ENCODE results near the gene PRELID1. TPM values are rescaled to one million over a fixed set of nuclear protein-coding genes. Genes with fewer than 3 reads are reported as not detected.
A peak's percentile ranks its signal among the peaks of the same experiment; 100 is the strongest.
"Not testable (repeated sequence)": the region's sequence is repeated elsewhere in the genome, so short reads cannot be mapped to it uniquely, and the experiment has no call there.

The PRELID1 gene
- total RNA-seq, 1 donor: 74.1 TPM

- H3K9me3 ChIP-seq (ENCODE audit: low read depth, low read length): no peaks in the 10 kb centered on the region
- H3K4me1 ChIP-seq (ENCODE audit: insufficient read depth, low read length): peaks cover 20% of the 10 kb centered on the region
- no peak overlapping the region for H3K4me3 ChIP-seq (ENCODE audit: low read length)
These were observed 11.9 kb upstream of the PRELID1 start for GRCh38 chr5:177291735-177292134.

DNA sequence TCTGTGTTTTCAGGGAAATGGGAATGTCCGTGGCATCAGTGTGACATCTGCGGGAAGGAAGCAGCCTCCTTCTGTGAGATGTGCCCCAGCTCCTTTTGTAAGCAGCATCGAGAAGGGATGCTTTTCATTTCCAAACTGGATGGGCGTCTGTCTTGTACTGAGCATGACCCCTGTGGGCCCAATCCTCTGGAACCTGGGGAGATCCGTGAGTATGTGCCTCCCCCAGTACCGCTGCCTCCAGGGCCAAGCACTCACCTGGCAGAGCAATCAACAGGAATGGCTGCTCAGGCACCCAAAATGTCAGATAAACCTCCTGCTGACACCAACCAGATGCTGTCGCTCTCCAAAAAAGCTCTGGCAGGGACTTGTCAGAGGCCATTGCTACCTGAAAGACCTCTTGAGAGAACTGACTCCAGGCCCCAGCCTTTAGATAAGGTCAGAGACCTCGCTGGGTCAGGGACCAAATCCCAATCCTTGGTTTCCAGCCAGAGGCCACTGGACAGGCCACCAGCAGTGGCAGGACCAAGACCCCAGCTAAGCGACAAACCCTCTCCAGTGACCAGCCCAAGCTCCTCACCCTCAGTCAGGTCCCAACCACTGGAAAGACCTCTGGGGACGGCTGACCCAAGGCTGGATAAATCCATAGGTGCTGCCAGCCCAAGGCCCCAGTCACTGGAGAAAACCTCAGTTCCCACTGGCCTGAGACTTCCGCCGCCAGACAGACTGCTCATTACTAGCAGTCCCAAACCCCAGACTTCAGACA lies 9.6 kb upstream of the PRELID1 start:
- H3K27me3 ChIP-seq (ENCODE audit: insufficient read depth, low read length): no peaks in the 10 kb centered on the region
- peaks cover 42% of the 10 kb centered on the region for H3K4me1 ChIP-seq (ENCODE audit: insufficient read depth, low read length)

More at GRCh38 chr5:177291735-177292134, 11.9 kb upstream of the PRELID1 start:
- H3K27me3 ChIP-seq (ENCODE audit: insufficient read depth, low read length): no peaks in the 10 kb centered on the region

GRCh38 chr5:177294632-177295031 lies 9.0 kb upstream of the PRELID1 start:
- Histone ChIP-seq H3K27me3 (ENCODE audit: insufficient read depth, low read length) (no peaks in the 10 kb centered on the region), H3K4me3 (ENCODE audit: low read length) (no peak overlapping the region), H3K4me1 (ENCODE audit: insufficient read depth, low read length) (peaks cover 48% of the 10 kb centered on the region), H3K9me3 (ENCODE audit: low read depth, low read length) (no peaks in the 10 kb centered on the region)

More for the DNA sequence above, 9.6 kb upstream of the PRELID1 start:
- no peaks in the 10 kb centered on the region for H3K9me3 ChIP-seq (ENCODE audit: low read depth, low read length)
- no peak overlapping the region for H3K4me3 ChIP-seq (ENCODE audit: low read length)

DNA sequence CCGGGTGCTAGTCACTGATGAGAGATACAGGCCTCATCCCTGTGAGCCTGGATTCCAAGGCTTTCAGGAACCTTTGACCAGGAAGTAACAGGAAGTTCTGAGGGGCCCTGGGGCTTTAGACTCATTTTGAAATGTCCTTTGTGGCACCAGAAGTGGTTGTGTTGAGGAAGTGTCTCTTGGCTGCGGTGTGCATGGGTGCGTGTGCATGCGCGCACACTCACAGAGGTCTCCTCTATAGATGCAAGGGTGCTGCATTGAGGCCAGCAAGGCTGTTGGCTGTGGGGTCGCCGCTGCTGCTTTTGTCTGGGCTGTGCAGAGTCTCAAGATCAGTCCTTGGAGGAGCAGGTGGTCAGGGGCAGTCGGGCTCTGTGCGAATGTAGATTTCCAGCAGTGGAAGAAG lies 7.7 kb upstream of the PRELID1 start:
- Histone ChIP-seq H3K4me1 (ENCODE audit: insufficient read depth, low read length) (peaks cover 61% of the 10 kb centered on the region), H3K27me3 (ENCODE audit: insufficient read depth, low read length) (no peaks in the 10 kb centered on the region), H3K9me3 (ENCODE audit: low read depth, low read length) (no peaks in the 10 kb centered on the region), H3K4me3 (ENCODE audit: low read length) (no peak overlapping the region)

DNA sequence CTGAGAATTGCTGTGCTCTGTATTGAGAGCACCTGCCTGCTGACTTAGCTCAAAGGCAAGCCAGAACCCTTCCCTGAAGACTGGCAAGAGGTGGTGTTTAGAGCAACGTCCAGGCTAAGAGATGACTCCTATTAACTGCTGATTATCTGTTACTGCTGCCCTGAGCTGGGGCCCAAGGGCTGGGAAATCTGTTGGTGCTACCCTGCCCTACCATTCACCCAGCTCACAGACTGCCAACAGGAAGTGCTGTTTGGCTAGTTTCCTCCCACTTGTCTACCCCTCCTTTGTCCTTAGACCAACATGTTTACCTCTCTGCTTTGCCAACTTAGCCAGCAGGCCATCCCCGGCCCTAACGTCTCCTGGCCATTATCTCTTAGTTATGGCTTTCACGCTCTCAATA lies 7.0 kb upstream of the PRELID1 start:
- Histone ChIP-seq H3K4me1 (ENCODE audit: insufficient read depth, low read length) (peaks cover 68% of the 10 kb centered on the region), H3K4me3 (ENCODE audit: low read length) (no peak overlapping the region), H3K9me3 (ENCODE audit: low read depth, low read length) (no peaks in the 10 kb centered on the region), H3K27me3 (ENCODE audit: insufficient read depth, low read length) (no peaks in the 10 kb centered on the region)

DNA sequence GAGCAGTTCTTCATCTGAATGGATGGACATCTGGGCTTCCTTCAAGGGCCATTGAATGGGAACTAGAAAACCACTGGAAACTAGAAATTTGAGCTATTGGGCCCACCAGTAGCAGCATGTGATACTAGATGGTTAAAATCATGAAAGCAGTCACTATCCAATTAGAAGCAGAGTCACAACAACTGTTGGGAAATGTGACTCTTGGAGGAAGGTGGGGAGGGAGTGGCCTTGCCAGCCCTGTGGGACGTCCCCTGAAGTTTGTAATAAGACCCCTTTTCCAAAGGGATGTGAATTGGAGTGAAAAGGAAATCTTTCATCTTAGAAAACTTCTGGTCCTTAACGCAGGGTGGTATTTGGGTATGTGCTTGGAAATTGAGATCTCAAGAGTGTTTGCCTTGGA lies 5.7 kb upstream of the PRELID1 start:
- H3K27me3 ChIP-seq (ENCODE audit: insufficient read depth, low read length): no peaks in the 10 kb centered on the region
- H3K4me1 ChIP-seq (ENCODE audit: insufficient read depth, low read length): peaks cover 81% of the 10 kb centered on the region
- H3K4me3 ChIP-seq (ENCODE audit: low read length): no peak overlapping the region
- no peaks in the 10 kb centered on the region for H3K9me3 ChIP-seq (ENCODE audit: low read depth, low read length)

DNA sequence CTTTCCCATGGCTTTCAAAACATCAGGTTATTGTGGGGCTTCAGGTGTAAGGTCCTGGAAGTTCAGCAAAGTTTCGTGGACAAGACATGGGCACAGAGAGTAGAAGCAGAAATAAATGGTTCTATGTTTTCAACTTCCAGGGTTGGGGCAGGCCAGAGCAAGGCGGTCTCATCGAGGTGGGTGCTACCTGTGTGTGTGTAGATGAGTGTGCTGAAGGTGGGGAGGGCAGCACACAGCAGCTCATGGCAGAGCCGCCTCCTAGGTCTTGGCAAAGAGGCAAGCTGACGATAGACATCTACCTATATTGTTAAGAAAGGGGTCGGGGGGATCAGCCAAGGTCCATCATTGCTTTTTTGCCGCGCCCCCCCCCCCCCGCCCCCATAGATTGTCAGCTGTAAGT lies 3.9 kb upstream of the PRELID1 start:
- Histone ChIP-seq H3K27me3 (ENCODE audit: insufficient read depth, low read length) (no peaks in the 10 kb centered on the region), H3K4me3 (ENCODE audit: low read length) (no peak overlapping the region), H3K4me1 (ENCODE audit: insufficient read depth, low read length) (peaks cover 87% of the 10 kb centered on the region), H3K9me3 (ENCODE audit: low read depth, low read length) (no peaks in the 10 kb centered on the region)

DNA sequence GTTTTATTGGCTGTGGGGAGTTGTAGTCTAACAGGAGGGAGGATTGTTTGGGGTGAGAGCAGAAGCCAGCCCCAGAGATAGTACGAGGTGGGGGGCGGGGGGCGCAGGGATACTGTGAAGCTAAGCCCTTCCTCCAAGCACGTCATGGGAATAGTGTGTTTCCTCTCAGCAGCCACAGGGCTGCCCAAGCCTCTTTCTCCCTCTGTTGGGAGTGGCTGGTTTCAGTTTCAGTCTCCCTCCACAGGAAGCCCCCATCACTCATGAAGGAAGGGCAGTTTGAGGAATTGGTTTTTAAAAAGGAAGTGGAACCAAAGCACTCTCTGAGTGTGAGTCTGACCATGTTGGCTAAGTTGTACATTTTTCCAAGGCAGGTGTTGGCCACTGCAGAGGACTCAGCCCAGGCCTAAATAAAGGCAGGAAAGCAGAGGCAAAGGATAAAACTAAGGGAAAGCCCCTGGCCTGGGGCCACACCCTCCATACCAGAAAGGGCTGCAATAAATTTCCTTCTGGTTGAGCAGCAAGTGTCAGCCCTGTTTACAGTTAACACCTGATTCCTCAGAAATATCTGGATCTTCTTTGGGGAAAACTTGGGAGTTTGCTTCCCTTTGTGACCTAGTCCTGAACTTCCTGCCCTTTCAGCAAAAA lies 3.2 kb upstream of the PRELID1 start:
- Histone ChIP-seq H3K4me1 (ENCODE audit: insufficient read depth, low read length) (peaks cover 88% of the 10 kb centered on the region), H3K4me3 (ENCODE audit: low read length) (no peak overlapping the region), H3K27me3 (ENCODE audit: insufficient read depth, low read length) (no peaks in the 10 kb centered on the region), H3K9me3 (ENCODE audit: low read depth, low read length) (no peaks in the 10 kb centered on the region)

DNA sequence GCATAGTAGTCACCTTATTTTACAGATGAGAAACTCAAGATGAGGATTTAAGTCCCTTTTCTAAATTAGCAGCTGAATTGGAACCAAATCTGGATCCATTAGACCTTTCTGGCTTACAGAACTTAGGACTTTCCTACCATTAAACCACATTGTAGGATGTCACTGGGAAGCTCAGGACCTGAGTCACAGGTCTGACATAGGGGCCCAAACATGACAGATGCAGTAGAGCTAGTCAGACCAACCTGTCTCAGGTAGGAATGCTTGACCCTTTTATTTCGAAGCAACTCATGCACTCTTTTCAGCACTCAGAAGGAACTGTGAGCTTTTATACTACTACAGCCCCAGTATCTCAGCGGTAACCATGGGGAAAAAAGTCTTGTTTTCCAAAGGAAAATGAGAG lies 2.6 kb upstream of the PRELID1 start:
- H3K4me1 ChIP-seq (ENCODE audit: insufficient read depth, low read length): peaks cover 88% of the 10 kb centered on the region
- H3K4me3 ChIP-seq (ENCODE audit: low read length): no peak overlapping the region
- H3K27me3 ChIP-seq (ENCODE audit: insufficient read depth, low read length): no peaks in the 10 kb centered on the region
- H3K9me3 ChIP-seq (ENCODE audit: low read depth, low read length): no peaks in the 10 kb centered on the region

- no peaks in the 10 kb centered on the region for H3K27me3 ChIP-seq (ENCODE audit: insufficient read depth, low read length)
- peak overlapping the region; percentile 75 for H3K4me3 ChIP-seq (ENCODE audit: low read length)
- H3K9me3 ChIP-seq (ENCODE audit: low read depth, low read length): no peaks in the 10 kb centered on the region
- H3K4me1 ChIP-seq (ENCODE audit: insufficient read depth, low read length): peaks cover 87% of the 10 kb centered on the region
These were observed 2.0 kb upstream of the PRELID1 start for GRCh38 chr5:177301503-177302165.

GRCh38 chr5:177302354-177303110 lies 1.1 kb upstream of the PRELID1 start:
- peak overlapping the region; percentile 75 for H3K4me3 ChIP-seq (ENCODE audit: low read length)

GRCh38 chr5:177303925-177304391 lies 359 bp downstream of the PRELID1 start:
- Histone ChIP-seq H3K27me3 (ENCODE audit: insufficient read depth, low read length) (no peaks in the 10 kb centered on the region), H3K9me3 (ENCODE audit: low read depth, low read length) (no peaks in the 10 kb centered on the region), H3K4me3 (ENCODE audit: low read length) (peak overlapping the region; percentile 75), H3K4me1 (ENCODE audit: insufficient read depth, low read length) (peaks cover 87% of the 10 kb centered on the region)

More at GRCh38 chr5:177302354-177303110, 1.1 kb upstream of the PRELID1 start:
- Histone ChIP-seq H3K9me3 (ENCODE audit: low read depth, low read length) (no peaks in the 10 kb centered on the region), H3K27me3 (ENCODE audit: insufficient read depth, low read length) (no peaks in the 10 kb centered on the region), H3K4me1 (ENCODE audit: insufficient read depth, low read length) (peaks cover 87% of the 10 kb centered on the region)

DNA sequence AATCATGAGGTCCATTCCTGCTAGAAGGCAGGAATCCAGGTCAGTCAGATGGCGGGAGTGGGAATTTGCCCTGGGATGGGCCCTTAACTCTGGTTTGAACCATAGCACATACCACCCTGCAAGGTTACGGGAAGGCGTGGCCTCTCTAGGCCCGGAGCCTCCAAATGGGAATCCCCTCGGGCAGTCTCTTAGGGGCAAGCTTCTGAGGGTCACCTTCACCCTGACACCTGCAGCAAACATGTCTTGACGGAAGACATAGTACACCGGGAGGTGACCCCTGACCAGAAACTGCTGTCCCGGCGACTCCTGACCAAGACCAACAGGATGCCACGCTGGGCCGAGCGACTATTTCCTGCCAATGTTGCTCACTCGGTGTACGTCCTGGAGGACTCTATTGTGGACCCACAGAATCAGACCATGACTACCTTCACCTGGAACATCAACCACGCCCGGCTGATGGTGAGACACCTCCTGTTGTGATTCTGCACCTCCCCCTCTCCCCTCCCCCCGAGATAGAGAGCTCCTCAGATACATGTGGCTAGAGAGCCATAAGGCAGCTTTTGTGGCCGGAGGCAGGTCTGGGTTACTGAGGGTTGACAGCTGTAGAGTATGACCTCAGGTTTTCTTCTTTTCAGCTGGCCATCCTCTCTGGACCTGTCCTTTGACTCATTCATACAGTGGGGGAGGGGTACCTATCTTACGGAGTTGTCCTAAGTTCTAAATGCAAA lies 957 bp downstream of the PRELID1 start:
- Histone ChIP-seq H3K4me1 (ENCODE audit: insufficient read depth, low read length) (peaks cover 87% of the 10 kb centered on the region), H3K27me3 (ENCODE audit: insufficient read depth, low read length) (no peaks in the 10 kb centered on the region), H3K9me3 (ENCODE audit: low read depth, low read length) (no peaks in the 10 kb centered on the region), H3K4me3 (ENCODE audit: low read length) (peak overlapping the region; percentile 75)

GRCh38 chr5:177306103-177306640 lies 2.6 kb downstream of the PRELID1 start:
- peaks cover 86% of the 10 kb centered on the region for H3K4me1 ChIP-seq (ENCODE audit: insufficient read depth, low read length)

More at GRCh38 chr5:177306103-177306640, 2.6 kb downstream of the PRELID1 start:
- H3K4me3 ChIP-seq (ENCODE audit: low read length): peak overlapping the region; percentile 47
- not testable (repeated sequence) for H3K27me3 ChIP-seq (ENCODE audit: insufficient read depth, low read length); H3K9me3 ChIP-seq (ENCODE audit: low read depth, low read length)

Data from mononuclear cell (primary cell).